ENCODE data around the gene CKS2. TPM values are rescaled to one million over a fixed set of nuclear protein-coding genes. Genes with fewer than 3 reads are reported as not detected.

Gene CKS2
- total RNA-seq, 1 donor from 2014 or later: 69.9 TPM

DNA sequence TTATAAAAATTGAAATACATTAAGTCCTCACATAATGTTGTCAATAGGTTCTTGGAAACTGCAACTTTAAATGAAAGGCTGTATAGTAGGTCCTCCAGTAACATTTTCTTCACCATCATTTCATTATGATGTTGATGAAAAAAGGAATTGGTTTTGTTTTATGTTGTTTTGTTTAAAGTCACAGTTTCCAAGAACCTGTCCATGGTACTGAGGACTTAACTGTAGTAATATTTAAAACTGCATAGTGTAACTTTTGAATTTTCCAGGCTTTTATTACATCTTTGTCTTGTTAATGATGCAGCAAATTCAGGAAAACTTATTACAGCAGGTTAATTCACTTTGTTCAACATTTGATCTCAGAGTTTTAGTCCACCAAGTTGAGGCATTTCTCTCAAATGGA, 18.9 kb downstream of the CKS2 start:
- peaks cover 46% of the 10 kb centered on the region for H3K36me3 ChIP-seq (ENCODE audit: insufficient read depth, low read length)
- H3K4me2 ChIP-seq (ENCODE audit: low read length): no peak overlapping the region
- no peak overlapping the region for H3K4me3 ChIP-seq (ENCODE audit: insufficient read depth, low read depth, low read length)
- no peak for TF ChIP-seq EZH2 (IDR thresholded peaks at IDR 0.05; ENCODE audit: insufficient read depth, low read length)
- TF ChIP-seq, protein P1, sequence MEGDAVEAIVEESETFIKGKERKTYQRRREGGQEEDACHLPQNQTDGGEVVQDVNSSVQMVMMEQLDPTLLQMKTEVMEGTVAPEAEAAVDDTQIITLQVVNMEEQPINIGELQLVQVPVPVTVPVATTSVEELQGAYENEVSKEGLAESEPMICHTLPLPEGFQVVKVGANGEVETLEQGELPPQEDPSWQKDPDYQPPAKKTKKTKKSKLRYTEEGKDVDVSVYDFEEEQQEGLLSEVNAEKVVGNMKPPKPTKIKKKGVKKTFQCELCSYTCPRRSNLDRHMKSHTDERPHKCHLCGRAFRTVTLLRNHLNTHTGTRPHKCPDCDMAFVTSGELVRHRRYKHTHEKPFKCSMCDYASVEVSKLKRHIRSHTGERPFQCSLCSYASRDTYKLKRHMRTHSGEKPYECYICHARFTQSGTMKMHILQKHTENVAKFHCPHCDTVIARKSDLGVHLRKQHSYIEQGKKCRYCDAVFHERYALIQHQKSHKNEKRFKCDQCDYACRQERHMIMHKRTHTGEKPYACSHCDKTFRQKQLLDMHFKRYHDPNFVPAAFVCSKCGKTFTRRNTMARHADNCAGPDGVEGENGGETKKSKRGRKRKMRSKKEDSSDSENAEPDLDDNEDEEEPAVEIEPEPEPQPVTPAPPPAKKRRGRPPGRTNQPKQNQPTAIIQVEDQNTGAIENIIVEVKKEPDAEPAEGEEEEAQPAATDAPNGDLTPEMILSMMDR (IDR thresholded peaks at IDR 0.05; ENCODE audit: insufficient read depth, low read depth, low read length): no peak
- H3K9me3 Mint-ChIP-seq (ENCODE audit: unreplicated experiment): no peaks in the 10 kb centered on the region
- no peaks in the 10 kb centered on the region for H3K9me3 ChIP-seq (ENCODE audit: insufficient read depth, low read depth, low read length)
- no peak overlapping the region for H3K9ac ChIP-seq (ENCODE audit: low read length)
- peaks cover 11% of the 10 kb centered on the region for H3K36me3 Mint-ChIP-seq (ENCODE audit: low read depth, unreplicated experiment)
- H3K79me2 ChIP-seq (ENCODE audit: insufficient read depth, low read length): peaks cover 11% of the 10 kb centered on the region
- H3K27ac Mint-ChIP-seq (ENCODE audit: unreplicated experiment): no peak overlapping the region
- H3K4me1 ChIP-seq (ENCODE audit: insufficient read depth, low read length): no peaks in the 10 kb centered on the region
- H3K27me3 ChIP-seq (ENCODE audit: insufficient read depth, low read length): no peaks in the 10 kb centered on the region
- H3K27ac ChIP-seq (ENCODE audit: low read depth, low read length): no peak overlapping the region
- no peak for DNase-seq (ENCODE audit: low read depth)
- peaks cover 21% of the 10 kb centered on the region for H4K20me1 ChIP-seq (ENCODE audit: insufficient read depth, low read length)
- FAIRE-seq: no peak
- H3K4me1 Mint-ChIP-seq (ENCODE audit: low read depth, unreplicated experiment): no peaks in the 10 kb centered on the region
- H3K27me3 Mint-ChIP-seq (ENCODE audit: low read depth, unreplicated experiment): no peaks in the 10 kb centered on the region
- H3K4me3 Mint-ChIP-seq (ENCODE audit: unreplicated experiment): no peak overlapping the region
- no peak overlapping the region for H2AFZ ChIP-seq (ENCODE audit: low read depth, low read length)

DNA sequence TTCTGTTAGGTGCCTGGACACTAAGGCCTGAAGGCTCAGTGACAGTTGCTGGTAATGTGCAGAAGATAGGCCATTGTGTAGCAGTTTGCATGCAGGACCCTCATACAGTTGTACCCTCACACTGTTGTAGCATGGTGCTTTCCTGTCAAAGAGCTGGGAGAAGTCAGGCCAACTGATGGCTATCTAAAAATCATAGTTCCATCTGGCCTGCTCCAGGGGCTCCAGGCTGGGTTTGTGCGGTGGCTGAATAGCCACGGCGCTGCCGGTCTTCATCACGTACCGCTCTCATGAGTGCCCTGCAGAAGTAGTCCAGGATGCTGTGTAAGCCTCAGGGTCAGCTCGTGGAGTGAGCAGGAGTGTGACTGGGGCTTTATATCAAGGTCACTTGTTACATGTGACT, 19.5 kb downstream of the CKS2 start:
- Mint-ChIP-seq H3K4me3 (ENCODE audit: unreplicated experiment) (no peak overlapping the region), H3K9me3 (ENCODE audit: unreplicated experiment) (no peaks in the 10 kb centered on the region), H3K27ac (ENCODE audit: unreplicated experiment) (no peak overlapping the region), H3K27me3 (ENCODE audit: low read depth, unreplicated experiment) (no peaks in the 10 kb centered on the region), H3K36me3 (ENCODE audit: low read depth, unreplicated experiment) (peaks cover 11% of the 10 kb centered on the region), H3K4me1 (ENCODE audit: low read depth, unreplicated experiment) (no peaks in the 10 kb centered on the region)
- Histone ChIP-seq H3K4me3 (ENCODE audit: insufficient read depth, low read depth, low read length) (no peak overlapping the region), H2AFZ (ENCODE audit: low read depth, low read length) (no peak overlapping the region), H3K36me3 (ENCODE audit: insufficient read depth, low read length) (peaks cover 46% of the 10 kb centered on the region), H3K27me3 (ENCODE audit: insufficient read depth, low read length) (no peaks in the 10 kb centered on the region), H3K27ac (ENCODE audit: low read depth, low read length) (no peak overlapping the region), H3K79me2 (ENCODE audit: insufficient read depth, low read length) (peaks cover 6% of the 10 kb centered on the region), H3K4me1 (ENCODE audit: insufficient read depth, low read length) (no peaks in the 10 kb centered on the region), H3K4me2 (ENCODE audit: low read length) (no peak overlapping the region), H3K9me3 (ENCODE audit: insufficient read depth, low read depth, low read length) (no peaks in the 10 kb centered on the region), H4K20me1 (ENCODE audit: insufficient read depth, low read length) (peaks cover 16% of the 10 kb centered on the region), H3K9ac (ENCODE audit: low read length) (no peak overlapping the region)
- FAIRE-seq (no peak), DNase-seq (ENCODE audit: low read depth) (no peak)
- TF ChIP-seq, protein P1 (IDR thresholded peaks at IDR 0.05; ENCODE audit: insufficient read depth, low read depth, low read length): no peak
- no peak for TF ChIP-seq EZH2 (IDR thresholded peaks at IDR 0.05; ENCODE audit: insufficient read depth, low read length)

DNA sequence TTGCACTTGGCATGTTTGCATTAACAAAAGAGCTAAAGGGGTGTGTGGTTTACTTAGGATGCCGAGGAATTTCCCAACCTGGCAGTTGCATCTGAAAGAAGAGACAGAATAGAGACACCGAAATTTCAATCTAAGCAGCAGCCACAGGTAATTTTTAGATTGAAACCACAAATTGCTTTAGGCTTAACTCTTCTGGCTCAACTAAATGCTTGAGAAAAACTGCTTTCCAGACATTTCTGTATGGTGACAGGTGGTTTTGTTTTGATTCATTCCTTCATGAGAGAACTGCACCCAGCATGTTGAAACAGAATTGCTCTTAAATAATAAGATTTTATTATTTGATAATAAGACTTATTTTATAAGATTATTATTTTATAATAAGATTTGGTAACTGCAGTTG, 28.8 kb downstream of the CKS2 start:
- Mint-ChIP-seq H3K4me3 (ENCODE audit: unreplicated experiment) (no peak overlapping the region), H3K36me3 (ENCODE audit: low read depth, unreplicated experiment) (peaks cover 12% of the 10 kb centered on the region), H3K4me1 (ENCODE audit: low read depth, unreplicated experiment) (peaks cover 10% of the 10 kb centered on the region), H3K27ac (ENCODE audit: unreplicated experiment) (no peak overlapping the region), H3K27me3 (ENCODE audit: low read depth, unreplicated experiment) (no peaks in the 10 kb centered on the region), H3K9me3 (ENCODE audit: unreplicated experiment) (no peaks in the 10 kb centered on the region)
- no peak for TF ChIP-seq EZH2 (IDR thresholded peaks at IDR 0.05; ENCODE audit: insufficient read depth, low read length)
- TF ChIP-seq, protein P1 (IDR thresholded peaks at IDR 0.05; ENCODE audit: insufficient read depth, low read depth, low read length): no peak
- FAIRE-seq: no peak
- Histone ChIP-seq H3K79me2 (ENCODE audit: insufficient read depth, low read length) (no peaks in the 10 kb centered on the region), H3K4me3 (ENCODE audit: insufficient read depth, low read depth, low read length) (no peak overlapping the region), H3K4me2 (ENCODE audit: low read length) (no peak overlapping the region), H3K4me1 (ENCODE audit: insufficient read depth, low read length) (no peaks in the 10 kb centered on the region), H3K9ac (ENCODE audit: low read length) (no peak overlapping the region), H3K9me3 (ENCODE audit: insufficient read depth, low read depth, low read length) (no peaks in the 10 kb centered on the region), H3K36me3 (ENCODE audit: insufficient read depth, low read length) (peaks cover 48% of the 10 kb centered on the region), H4K20me1 (ENCODE audit: insufficient read depth, low read length) (peaks cover 6% of the 10 kb centered on the region), H2AFZ (ENCODE audit: low read depth, low read length) (no peak overlapping the region), H3K27me3 (ENCODE audit: insufficient read depth, low read length) (no peaks in the 10 kb centered on the region), H3K27ac (ENCODE audit: low read depth, low read length) (no peak overlapping the region)
- DNase-seq (ENCODE audit: low read depth): no peak
